Inflammatory macrophage (primary cell): Measurements from ENCODE around the gene TXNRD1.
"Not testable (repeated sequence)": the region's sequence is repeated elsewhere in the genome, so short reads cannot be mapped to it uniquely, and the experiment has no call there.

Experiments used
- DNase-seq, 2 donors: peaks; one replicate each; pipeline ENCODE4 v3.0.0-alpha.2; 2020 to 2022

TXNRD1 gene

DNA sequence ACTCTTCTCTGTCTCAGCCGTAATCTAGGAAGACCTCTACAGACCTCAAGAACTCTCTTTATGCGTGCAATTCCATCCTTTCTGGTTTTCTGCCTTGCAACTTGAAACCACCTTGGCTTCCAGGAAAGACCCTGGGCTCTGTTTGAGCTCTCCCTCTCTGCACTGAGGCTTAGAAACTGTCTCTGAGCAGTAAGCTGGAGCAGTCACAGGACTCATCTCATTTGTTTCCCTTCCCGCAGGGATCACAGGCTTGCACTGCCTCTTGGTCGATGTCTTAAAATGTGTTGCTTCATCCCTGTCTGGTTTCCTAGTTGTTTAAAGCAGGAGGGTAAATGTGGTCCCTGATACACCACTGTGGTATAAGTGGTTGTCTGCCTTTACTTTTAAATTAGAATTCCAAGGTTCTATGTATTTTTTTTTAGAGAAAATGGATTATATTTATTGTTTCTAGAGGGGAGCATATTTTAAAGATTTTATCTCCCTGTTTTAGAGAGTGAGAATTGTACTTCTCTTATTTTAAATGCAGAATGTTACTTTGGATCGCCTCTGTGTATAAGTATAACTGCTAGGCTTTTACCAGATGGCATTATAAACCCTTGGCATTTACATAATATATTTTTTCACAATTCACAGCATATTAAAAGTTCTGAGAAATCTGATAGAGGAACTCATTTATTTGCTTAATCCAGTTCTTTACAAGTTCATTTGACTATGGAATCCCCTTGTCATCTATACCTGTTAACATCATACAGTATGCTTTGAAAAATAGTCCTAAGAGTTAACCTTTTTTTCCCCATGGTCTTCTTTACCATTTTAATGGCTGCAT, 114.3 kb downstream of the TXNRD1 start:
- DNase-seq, result no peak

- no peak for DNase-seq
Measured at GRCh38 chr12:104331376-104331775, 115.8 kb downstream of the TXNRD1 start.

- not testable (repeated sequence) for DNase-seq
Measured at GRCh38 chr12:104332273-104332672, 116.7 kb downstream of the TXNRD1 start.

GRCh38 chr12:104333692-104334255, 118.2 kb downstream of the TXNRD1 start:
- DNase-seq, result no peak

DNA sequence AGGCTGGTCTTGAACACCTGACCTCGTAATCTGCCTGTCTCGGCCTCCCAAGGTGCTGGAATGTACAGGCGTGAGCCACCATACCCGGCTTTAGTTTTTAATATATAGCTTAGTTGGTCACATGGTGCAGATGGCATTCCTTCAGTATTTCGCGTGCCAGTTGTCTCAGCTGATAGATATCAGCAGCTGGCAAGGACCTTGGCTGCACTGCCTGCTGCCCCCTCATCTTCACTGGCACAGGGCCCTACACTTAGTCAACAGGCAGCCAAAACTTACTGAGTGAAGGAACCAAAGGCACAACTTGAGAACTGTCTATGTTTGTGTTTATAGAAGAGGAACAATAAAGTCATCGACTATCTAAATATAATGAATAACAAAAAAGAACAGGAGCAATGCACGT, 119.0 kb downstream of the TXNRD1 start:
- no peak for DNase-seq

DNA sequence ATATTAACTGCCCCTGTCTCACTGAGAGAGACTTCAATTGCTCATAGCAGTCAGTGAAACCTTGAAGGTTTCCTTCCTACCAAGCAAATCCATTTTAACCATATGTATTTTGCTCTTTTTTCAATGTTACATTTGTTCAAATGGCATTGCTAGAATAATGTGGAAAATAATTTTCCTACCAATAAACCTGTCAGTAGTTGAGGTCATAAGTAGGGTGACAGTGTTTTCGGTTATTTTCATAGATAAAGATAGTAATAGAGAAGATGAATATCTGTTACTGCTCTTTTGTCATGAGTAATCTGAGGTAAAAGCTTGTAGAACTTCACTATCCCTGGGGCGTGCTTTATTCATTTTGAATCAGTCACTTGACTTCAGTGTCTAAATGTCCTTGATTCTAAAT, 120.5 kb downstream of the TXNRD1 start:
- DNase-seq, result no peak

- no peak for DNase-seq
Measured at GRCh38 chr12:104337030-104337558, 121.5 kb downstream of the TXNRD1 start.

GRCh38 chr12:104339663-104340062, 124.1 kb downstream of the TXNRD1 start:
- DNase-seq, result no peak

DNA sequence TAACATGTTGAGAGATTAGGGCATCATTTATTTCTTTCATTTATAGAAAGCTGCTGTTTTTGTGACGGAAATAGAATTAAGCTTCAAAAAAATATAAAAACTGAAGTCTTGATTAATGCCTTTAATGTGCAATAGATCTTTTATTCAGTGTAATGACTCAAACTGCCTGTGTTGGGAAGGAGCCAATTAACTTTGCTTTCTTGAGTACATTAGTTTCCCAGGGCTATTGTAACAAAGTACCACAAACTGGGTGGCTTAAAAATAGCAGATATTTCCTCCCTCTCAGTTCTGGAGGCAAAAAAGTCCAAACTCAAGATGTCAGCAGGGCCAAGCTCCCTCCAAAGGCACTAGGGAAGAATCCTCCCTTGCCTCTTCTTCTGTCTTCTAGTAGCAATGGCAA, 124.6 kb downstream of the TXNRD1 start:
- DNase-seq, result no peak

GRCh38 chr12:104340925-104341611, 125.5 kb downstream of the TXNRD1 start:
- DNase-seq, result no peak

DNA sequence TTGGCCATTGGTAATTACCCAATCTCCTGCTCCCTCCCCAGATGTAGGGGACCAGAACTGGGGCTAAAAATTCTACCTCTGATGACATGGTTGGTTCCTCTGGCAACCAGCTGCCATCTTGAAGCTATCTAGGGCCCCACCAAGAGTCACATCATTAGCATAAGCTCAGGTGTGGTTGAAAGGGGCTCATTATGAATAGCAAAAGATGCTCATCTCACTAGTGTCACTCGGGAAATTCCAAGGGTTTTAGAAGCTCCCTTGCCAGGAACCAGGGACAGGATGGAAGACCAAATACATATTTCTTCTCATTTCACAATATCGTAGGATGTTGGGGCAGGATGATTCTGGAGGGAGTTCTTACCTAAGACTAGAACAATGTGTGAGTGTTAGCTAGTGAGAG, 126.6 kb downstream of the TXNRD1 start:
- no peak for DNase-seq

DNA sequence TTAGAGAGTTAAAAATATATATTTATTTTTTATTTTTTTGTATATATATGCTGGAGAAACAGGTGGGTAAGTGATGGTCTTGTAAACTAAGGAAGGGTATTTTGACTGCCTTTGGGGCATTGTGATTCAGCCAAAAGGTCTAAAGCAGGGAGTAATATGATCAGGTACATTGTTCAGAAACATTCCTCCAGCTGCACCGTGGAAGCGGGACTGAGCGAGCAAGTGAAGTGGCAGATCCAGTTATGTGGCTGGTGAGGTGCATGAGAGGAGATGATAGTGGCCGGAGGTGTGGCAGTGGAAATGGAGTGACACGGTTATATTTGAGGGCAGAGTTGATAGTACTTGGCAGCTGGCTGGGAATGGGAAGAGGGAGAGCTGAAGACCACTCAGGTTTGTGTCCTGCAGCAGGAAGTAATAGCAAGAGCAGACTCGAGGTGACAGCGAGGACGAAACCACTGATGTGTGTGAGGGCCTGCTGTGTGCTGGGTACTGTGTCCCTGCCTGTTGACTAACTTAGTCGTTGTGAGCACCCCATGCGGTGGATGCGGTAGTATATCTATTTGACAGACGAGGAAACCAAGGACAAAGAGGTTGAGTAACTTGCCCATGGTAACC, 127.2 kb downstream of the TXNRD1 start:
- no peak for DNase-seq

- DNase-seq, result no peak
Measured at GRCh38 chr12:104344682-104345081, 129.1 kb downstream of the TXNRD1 start.

DNA sequence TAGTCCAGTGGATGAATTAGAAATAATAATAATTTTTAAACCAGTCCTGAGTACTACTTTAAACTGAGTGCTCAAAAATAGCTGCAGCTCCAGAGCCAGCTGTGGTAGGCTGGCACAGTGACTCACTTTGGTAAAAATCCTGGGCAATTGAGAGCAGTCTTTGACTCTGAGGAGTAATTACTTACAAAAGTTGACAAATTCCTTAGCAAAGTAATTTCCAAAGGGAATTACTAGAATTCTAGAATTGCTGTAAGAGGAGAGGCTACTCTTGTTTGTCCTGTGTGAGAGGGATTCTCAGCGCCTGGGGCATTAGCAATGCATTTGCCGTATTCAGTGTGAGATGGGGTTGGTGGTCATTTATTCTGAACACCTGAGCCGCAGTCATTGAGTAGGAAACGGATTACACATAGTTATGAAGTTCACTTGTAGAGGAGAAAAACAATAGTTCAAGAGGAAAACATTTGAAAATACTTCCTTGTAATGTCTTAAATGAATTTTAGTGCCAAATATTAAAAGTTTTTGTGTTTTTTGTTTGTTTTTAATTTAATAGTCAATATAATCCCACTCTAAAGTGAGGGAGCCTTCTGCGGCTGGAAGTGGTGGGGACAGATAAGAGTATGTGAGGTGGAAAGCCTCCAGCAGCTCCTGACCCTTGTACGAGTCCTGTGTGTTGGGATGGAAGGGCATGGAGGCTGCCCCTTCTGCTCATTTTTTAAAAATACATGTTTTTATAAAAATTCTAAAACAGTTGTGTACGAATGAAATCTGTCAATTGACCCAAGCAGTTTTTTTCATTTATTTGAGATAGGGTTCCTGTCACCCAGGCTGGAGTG, 129.9 kb downstream of the TXNRD1 start:
- DNase-seq, result no peak

GRCh38 chr12:104347374-104348075, 131.9 kb downstream of the TXNRD1 start:
- no peak for DNase-seq

- no peak for DNase-seq
Measured at GRCh38 chr12:104348283-104348993, 132.9 kb downstream of the TXNRD1 start.

GRCh38 chr12:104348994-104349494, 133.5 kb downstream of the TXNRD1 start:
- no peak for DNase-seq

DNA sequence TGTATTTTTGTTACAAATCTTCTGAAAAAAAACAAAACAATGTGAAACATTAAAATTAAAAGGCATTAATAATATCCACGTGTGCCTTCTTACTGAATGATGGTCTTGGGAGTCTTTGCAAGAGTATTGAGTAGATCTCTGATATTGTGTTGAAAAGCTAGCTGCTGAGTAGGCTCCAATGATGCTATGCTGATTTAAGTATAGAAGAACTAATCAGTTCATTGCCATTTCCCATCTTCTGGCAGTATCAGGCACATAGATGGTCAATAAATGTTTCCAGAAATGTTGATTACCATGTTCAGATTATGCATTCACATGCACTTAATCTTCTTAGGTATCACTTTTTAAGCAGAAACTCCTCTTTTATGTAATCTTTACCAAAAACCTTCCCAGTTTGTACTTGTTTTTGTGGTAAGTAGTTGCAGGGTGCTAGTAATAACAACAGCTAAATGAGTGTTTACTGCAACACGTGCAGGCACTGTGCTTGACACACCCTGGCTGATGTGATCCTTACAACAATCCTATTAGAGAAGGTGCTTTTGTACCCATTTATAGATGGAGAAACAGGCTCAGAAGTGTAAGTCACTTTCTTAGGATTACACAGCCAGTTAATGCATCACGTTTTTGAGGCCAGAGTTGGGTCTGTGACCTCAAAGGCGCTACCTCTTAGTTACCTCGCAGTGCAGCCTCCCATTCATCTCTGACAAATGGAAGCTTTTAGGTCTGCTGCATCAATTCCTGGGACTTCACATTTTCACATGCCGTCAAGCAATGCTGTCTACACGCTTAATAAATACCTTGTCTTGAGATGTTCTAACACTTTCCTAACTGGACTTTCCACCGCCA, 134.9 kb downstream of the TXNRD1 start:
- DNase-seq, result no peak
